EH (cell line): Measurements from ENCODE around the gene INO80D.
"Not testable (repeated sequence)": the region's sequence is repeated elsewhere in the genome, so short reads cannot be mapped to it uniquely, and the experiment has no call there.

Experiments
- DNase-seq: peaks from one replicate; pipeline ENCODE4 v3.0.0-alpha.2; 2015; ENCODE audit warnings: low read depth

INO80D gene

DNA sequence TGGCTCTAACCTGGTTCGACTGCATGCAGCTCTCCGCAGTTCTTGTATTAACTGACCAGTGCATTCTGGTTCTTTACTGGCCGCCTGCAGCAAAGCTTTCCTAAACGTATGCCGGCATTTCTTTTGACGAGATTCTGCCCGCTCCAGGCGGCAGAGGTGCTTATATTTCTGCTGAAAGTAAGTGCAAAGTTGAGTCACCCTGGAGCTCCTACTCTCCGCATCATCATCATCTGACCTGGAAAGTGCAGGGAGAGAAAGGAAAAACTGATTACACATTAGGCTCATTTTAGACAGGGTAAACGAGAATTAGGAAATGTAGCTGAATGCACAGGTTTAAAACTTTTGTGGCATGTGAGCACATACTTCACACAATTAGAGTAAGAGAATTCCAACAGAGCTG lies 57.9 kb downstream of the INO80D start:
- DNase-seq: no peak

GRCh38 chr2:206023183-206023582 lies 62.8 kb downstream of the INO80D start:
- DNase-seq: no peak

DNA sequence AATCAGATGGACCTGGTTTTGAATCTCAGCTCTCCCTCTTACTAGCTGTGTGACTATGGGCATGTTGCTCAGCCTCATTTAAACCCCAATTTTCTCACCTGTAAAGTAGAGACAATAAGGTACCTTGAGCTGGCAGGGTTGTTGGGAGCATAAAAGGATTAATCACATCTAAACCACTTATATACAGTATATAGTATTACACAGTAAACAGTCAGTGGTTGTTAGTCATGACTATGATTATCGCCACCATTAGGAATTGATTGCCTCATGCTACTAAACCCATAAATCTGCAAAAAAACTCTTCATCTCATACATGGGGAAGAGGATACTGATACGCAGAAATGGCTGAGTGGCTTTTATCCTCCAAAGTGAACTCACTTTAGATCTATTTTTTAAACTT lies 65.8 kb downstream of the INO80D start:
- DNase-seq: no peak

DNA sequence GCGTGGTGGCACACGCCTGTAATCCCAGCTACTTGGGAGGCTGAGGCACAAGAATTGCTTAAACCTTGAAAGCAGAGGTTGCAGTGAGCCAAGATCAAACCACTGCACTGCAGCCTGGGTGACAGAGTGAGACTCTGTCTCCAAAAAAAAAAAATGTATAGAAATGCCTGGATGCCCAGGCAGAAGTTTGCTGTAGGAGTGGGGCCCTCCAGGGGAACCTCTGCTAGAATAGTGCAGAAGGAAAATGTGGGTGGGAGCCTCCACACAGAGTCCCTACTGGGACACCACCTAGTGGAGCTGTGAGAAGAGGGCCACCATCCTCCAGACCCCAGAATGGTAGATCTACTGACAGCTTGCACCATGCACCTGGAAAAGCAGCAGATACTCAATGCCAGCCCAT lies 70.2 kb downstream of the INO80D start:
- DNase-seq: not testable (repeated sequence)

- no peak for DNase-seq
Measured at GRCh38 chr2:206011795-206012194, 74.2 kb downstream of the INO80D start.

- DNase-seq: no peak
Measured at GRCh38 chr2:206011018-206011614, 74.9 kb downstream of the INO80D start.

DNA sequence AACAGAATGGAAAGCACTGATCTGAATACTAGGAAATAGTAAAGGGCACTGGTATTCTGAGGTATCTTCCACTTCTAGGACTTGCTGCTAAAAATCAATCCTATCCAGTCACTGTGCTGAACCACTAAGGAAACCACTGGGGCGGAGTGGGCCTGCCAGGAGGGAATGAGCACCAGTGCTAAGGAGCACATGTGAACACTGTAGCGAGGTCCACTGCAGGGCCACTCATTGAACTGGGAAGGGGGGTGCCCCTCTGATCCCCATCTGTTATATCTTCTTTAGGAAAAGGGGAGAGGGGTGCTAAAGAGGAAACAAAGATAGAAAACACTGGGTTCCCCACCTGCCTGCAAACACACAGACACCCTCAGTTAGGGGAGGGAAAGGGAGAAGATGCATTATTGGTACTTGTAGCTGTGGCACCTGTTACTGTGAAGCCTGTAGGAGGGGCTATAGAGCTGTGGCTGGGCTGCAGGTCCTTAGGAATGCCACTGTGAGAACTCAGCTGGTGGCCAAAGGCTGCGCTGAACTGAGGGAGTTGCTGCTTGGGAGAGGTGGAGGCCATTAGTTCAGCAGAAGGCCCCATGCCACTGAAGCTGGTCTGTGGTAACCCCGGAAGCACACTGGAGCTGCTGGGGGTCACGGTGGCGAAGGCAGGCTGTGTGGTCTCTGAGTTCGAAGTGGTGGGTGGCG lies 81.8 kb downstream of the INO80D start:
- peak; percentile 37 for DNase-seq

DNA sequence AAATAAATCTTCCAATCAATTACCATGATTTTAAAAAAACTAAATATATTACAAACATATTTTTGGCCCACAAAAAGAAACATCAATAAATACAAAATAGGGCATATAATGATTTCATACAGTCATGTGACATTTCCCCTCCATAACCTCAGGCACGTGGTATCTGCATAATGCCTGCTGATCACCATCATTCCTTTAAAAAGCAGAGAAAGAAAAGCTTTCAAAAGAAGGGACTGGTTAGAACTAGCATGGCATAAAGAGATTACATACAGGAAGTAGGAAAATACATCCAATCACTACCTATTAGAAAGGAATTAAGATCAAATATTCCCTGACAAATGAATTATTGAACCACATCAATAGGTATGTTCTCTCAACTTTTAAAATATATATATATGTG lies 83.5 kb downstream of the INO80D start:
- DNase-seq: no peak

- peak; percentile 38 for DNase-seq
Measured at GRCh38 chr2:206001912-206002311, 84.1 kb downstream of the INO80D start.

- DNase-seq: no peak
Measured at GRCh38 chr2:206000776-206001175, 85.2 kb downstream of the INO80D start.

DNA sequence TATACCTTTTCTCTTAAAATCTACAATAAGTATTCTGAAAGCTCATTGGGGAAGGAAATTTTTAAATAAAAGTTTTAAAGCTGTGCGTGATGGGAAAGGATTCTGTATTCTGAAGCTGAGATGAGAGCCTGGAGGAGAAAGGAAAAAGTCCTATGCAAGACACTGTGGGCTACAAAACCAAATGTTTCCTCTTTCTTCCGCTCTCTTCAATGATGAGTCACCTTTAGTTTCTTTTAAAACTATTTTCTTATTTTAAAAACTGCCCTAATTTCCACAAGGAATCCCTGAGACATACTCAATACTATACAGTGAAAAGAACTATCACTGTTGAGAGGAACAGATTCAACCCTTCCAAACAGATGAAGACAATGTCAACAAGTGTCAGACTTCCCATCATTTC lies 87.4 kb downstream of the INO80D start:
- DNase-seq: no peak

DNA sequence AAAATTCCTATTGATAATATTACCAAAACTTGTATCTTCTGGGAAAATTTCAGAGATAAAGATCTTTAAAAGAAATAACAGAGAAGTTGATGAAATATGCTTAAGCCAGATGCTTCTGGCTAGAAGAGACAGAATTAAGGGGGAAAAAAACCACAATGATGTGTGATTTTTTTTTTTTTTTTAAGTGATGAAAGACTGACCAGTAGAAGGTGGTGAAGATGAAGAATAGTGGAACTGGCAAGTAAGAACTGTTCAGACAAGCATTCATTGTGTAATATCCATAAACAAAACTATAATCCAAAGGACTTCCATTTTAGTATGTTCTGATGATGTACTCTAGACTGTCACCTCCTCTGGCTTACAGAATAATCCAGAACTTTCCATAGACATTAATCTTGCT lies 89.8 kb downstream of the INO80D start:
- DNase-seq: peak; percentile 9

GRCh38 chr2:205995260-205995659 lies 90.7 kb downstream of the INO80D start:
- no peak for DNase-seq

- DNase-seq: no peak
Measured at GRCh38 chr2:205994344-205994743, 91.6 kb downstream of the INO80D start.

GRCh38 chr2:205990104-205990503 lies 95.9 kb downstream of the INO80D start:
- no peak for DNase-seq

GRCh38 chr2:205989271-205990071 lies 96.5 kb downstream of the INO80D start:
- DNase-seq: peak; percentile 10

DNA sequence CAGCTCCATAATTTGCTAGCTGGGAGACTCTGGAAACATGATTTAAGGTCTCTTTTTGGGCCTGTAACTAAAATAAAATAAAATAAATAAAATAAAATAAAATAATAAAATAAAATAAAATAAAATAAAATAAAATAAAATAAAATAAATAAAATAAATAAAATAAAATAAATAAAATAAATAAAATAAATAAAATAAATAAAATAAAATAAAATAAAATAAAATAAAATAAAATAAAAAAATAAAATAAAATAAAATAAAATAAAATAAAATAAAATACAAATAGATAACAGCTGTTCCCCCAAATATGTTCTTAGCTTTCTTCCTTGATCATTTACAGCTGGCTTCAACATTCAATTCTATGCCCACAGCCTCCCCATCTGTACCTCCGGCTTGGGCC lies 97.3 kb downstream of the INO80D start:
- not testable (repeated sequence) for DNase-seq

DNA sequence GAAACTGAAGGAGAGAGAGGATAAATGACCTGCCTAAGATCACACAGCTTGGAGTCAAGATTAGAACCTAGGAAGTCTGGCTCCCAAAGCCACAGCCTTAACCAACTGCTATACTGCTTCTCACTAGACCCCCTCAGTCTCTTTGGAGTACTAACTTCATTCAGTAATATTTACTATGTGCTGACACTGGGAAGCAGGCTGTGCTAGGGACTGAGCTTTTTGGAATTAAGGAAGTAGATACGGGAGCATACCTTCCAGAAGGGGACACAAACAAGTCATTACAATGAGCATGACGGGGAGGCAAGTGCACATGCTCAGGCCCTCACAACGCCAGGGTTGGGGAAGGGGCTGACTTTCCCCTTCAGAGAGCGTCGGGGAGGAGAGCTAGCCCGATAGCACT lies 97.7 kb downstream of the INO80D start:
- DNase-seq: no peak

- DNase-seq: not testable (repeated sequence)
Measured at GRCh38 chr2:205986334-205986733, 99.6 kb downstream of the INO80D start.

- DNase-seq: no peak
Measured at GRCh38 chr2:205984381-205984780, 101.6 kb downstream of the INO80D start.

DNA sequence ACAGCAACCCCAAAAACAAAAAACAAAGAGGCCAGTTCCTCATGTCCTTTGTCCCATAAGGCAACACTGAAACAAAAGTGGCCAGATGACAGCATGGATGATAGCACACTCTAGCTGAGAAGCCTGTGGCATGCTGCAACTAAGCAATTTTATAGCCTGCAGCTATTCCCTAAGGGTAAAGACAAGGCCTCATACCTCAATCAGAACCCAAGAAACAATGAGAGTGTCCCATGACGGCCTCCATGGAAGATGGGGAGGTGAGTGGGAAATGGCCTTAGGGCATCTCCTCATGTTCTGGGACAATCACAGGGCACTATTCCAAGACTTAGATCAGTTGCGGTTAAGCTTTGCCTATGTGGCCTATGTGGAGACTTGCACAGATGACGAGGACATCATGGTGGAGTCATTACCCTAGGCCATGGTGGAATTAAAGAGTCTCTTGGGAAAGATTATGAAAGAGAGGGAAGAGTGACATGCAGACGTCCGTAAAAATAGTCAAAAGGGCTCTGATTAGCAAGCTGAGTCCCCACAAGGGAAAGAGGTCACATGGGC lies 103.1 kb downstream of the INO80D start:
- DNase-seq: peak; percentile 12

- DNase-seq: not testable (repeated sequence)
Measured at GRCh38 chr2:205978728-205979127, 107.2 kb downstream of the INO80D start.

GRCh38 chr2:205977699-205978098 lies 108.3 kb downstream of the INO80D start:
- not testable (repeated sequence) for DNase-seq
